GM20000 (cell line): ENCODE results near the gene CELA1.

Experiments
- DNase-seq: peaks from one replicate; pipeline ENCODE4 v3.0.0; 2012; ENCODE audit warnings: low spot score
- TF ChIP-seq, protein P1 (sequence below): IDR thresholded peaks from 2 replicates; pipeline ENCODE4 v1.5.1; 2012; ENCODE audit warnings: mild to moderate bottlenecking, control low read depth; ENCODE audit errors: extremely low read depth, missing control alignments

The CELA1 gene

DNA sequence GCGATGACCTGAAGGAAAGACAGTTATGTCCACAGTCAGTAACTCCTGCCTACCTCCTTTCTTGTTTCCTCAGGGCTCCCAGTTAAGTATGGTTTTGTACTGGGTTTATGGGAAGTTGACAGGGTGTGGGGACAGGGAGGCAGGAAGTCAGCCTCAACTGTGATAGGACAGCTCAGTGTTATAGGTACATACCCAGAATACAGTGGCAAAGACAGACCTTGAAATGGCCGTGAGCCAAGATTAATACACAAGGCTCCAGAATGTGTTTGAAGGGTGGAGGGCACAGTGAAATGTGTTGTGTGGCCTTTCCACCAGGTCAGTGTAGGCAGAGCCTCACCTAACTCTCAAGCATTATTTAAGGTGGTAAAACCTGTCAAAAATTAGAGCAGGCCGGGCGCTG is 17.9 kb downstream of the CELA1 start:
- no peak for DNase-seq
- TF ChIP-seq, protein P1, sequence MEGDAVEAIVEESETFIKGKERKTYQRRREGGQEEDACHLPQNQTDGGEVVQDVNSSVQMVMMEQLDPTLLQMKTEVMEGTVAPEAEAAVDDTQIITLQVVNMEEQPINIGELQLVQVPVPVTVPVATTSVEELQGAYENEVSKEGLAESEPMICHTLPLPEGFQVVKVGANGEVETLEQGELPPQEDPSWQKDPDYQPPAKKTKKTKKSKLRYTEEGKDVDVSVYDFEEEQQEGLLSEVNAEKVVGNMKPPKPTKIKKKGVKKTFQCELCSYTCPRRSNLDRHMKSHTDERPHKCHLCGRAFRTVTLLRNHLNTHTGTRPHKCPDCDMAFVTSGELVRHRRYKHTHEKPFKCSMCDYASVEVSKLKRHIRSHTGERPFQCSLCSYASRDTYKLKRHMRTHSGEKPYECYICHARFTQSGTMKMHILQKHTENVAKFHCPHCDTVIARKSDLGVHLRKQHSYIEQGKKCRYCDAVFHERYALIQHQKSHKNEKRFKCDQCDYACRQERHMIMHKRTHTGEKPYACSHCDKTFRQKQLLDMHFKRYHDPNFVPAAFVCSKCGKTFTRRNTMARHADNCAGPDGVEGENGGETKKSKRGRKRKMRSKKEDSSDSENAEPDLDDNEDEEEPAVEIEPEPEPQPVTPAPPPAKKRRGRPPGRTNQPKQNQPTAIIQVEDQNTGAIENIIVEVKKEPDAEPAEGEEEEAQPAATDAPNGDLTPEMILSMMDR = no peak

- peak; percentile 73 for DNase-seq
Observed at GRCh38 chr12:51326698-51327439, 19.6 kb downstream of the CELA1 start.

GRCh38 chr12:51324953-51325352 is 21.5 kb downstream of the CELA1 start:
- TF ChIP-seq, protein P1 = no peak
- DNase-seq = no peak

More at GRCh38 chr12:51326698-51327439, 19.6 kb downstream of the CELA1 start:
- TF ChIP-seq, protein P1 = no peak

DNA sequence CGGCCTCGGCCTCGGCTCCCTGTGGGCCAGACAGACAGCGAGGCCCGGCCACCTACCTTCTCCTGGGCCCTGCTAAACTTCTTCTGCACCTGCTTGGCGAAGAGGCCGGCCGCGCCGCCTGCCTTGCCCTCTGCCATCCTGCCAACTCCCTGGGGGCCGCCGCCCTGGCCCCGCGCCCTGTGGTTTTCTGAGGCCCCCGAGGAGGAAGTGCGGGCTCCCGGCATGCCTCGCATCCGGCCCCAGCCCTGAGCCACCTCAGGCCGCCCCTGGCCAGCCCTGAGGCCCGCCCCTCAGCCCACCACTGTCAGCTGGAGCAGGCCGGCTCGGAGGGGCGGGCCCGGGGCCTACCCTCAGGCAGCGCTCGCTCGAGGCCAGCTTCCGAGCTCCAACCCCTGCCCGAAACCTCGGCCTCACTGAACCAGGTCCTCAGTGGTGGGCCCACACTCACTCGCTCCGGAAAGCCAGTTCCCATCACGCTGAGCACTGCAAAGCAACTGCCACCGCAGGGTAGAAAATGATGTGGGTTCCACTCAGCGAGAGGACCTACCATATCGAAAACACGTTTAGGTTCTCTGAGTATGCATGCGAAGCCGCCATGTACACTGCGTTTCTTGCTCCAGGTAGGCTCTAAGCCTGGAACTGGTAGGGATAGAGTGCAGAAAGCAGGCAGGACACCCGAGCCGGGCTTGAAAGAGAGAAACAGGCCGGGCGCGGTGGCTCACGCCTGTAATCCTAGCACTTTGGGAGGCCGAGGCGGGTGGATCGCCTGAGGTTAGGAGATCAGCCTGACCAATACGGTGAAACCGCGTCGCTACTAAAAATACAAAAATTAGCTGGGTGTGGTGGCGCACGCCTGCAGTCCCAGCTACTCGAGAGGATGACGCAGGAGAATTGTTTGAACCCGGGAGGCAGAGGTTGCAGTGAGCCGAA is 22.2 kb downstream of the CELA1 start, which contains the start of gene BIN2:
Gene BIN2 (minus strand): TSS at position 209 of the 930 bp plus-strand sequence. CDS start 72 bp downstream, at position 137.
- DNase-seq = peak; percentile 84
- TF ChIP-seq, protein P1 = no peak

GRCh38 chr12:51323317-51323960 is 23.0 kb downstream of the CELA1 start:
- TF ChIP-seq, protein P1 = no peak
- DNase-seq = peak; percentile 62

- TF ChIP-seq, protein P1 = no peak
- DNase-seq = peak; percentile 69
Observed at GRCh38 chr12:51322452-51322851, 24.0 kb downstream of the CELA1 start.
